Smooth muscle cell (in vitro differentiated cells): ENCODE results near the gene SURF2. TPM values are rescaled to one million over a fixed set of nuclear protein-coding genes. Genes with fewer than 3 reads are reported as not detected.
"Not testable (repeated sequence)": the region's sequence is repeated elsewhere in the genome, so short reads cannot be mapped to it uniquely, and the experiment has no call there.

Source experiments
- DNase-seq: peaks from one replicate; lab custom pipeline; 2025; ENCODE audit not compliant: unreplicated experiment; lab: John Stamatoyannopoulos, UW
- H2AFZ ChIP-seq: fragments of 200-600 bp; sonication (generic); 2 replicates; pipeline ENCODE4 v1.6.0; 2016; ENCODE audit warnings: antibody characterized with exemption, low read depth, mild to moderate bottlenecking
- H3F3A ChIP-seq: fragments of 200-600 bp; sonication (generic); 2 replicates; pipeline ENCODE4 v1.6.0; 2017; ENCODE audit warnings: antibody characterized with exemption, low read depth
- H3K27ac ChIP-seq: fragments of 200-600 bp; sonication (generic); 2 replicates; pipeline ENCODE4 v1.5.1; 2016; ENCODE audit warnings: low read depth, mild to moderate bottlenecking
- H3K27me3 ChIP-seq: fragments of 200-600 bp; sonication (generic); 2 replicates; pipeline ENCODE4 v1.6.1; 2016; ENCODE audit warnings: low read depth, mild to moderate bottlenecking
- H3K36me3 ChIP-seq: fragments of 200-600 bp; sonication (generic); 2 replicates; pipeline ENCODE4 v1.5.1; 2016; ENCODE audit warnings: low read depth
- H3K4me1 ChIP-seq: fragments of 200-600 bp; sonication (generic); 2 replicates; pipeline ENCODE4 v1.5.1; 2016; ENCODE audit warnings: low read depth
- H3K4me2 ChIP-seq: fragments of 200-600 bp; sonication (generic); 2 replicates; pipeline ENCODE4 v1.6.0; 2016; ENCODE audit warnings: mild to moderate bottlenecking
- H3K4me3 ChIP-seq: fragments of 200-600 bp; sonication (generic); 2 replicates; pipeline ENCODE4 v1.5.1; 2016; ENCODE audit warnings: mild to moderate bottlenecking
- H3K79me2 ChIP-seq: fragments of 200-600 bp; sonication (generic); 2 replicates; pipeline ENCODE4 v1.6.0; 2016; ENCODE audit warnings: low read depth, mild to moderate bottlenecking
- H3K9ac ChIP-seq: fragments of 200-600 bp; sonication (generic); 2 replicates; pipeline ENCODE4 v1.6.0; 2016; ENCODE audit warnings: low read depth
- H3K9me3 ChIP-seq: fragments of 200-600 bp; sonication (generic); replicated peaks from 2 replicates; pipeline ENCODE4 v1.5.1; 2016; ENCODE audit warnings: low read depth
- H4K20me1 ChIP-seq: fragments of 200-600 bp; sonication (generic); 2 replicates; pipeline ENCODE4 v1.6.0; 2016; ENCODE audit warnings: low read depth
- WGBS: methylation state at CpG from one replicate; pipeline ENCODE4 v1.1.7; 2016; ENCODE audit warnings: low lambda C conversion rate; 5-methylcytosine and 5-hydroxymethylcytosine counted together
- polyA plus RNA-seq: library from polyadenylated mRNA; unstranded; fragments of >200 nt; fragmentation: Nextera tagmentation; extraction: Ambion mirVana; gene quantifications from 2 replicates; pipeline ENCODE4 v1.2.1, GENCODE V29; 2016
- total RNA-seq: library from RNA; depleted of rRNA; stranded (reverse); fragments of >200 nt; gene quantifications from 2 replicates; pipeline ENCODE4 v1.2.3, GENCODE V29; 2014
- TF ChIP-seq, protein P1 (sequence below): fragments of 200-600 bp; sonication (generic); IDR thresholded peaks from 2 replicates; pipeline ENCODE4 v1.5.1; 2017; ENCODE audit warnings: borderline replicate concordance, mild to moderate bottlenecking, antibody characterized with exemption; ENCODE audit not compliant: insufficient read depth, poor library complexity, severe bottlenecking

Gene SURF2
- total and polyA plus RNA-seq, 2 experiments from 2014 or later: 11.4 to 21.4 TPM

DNA sequence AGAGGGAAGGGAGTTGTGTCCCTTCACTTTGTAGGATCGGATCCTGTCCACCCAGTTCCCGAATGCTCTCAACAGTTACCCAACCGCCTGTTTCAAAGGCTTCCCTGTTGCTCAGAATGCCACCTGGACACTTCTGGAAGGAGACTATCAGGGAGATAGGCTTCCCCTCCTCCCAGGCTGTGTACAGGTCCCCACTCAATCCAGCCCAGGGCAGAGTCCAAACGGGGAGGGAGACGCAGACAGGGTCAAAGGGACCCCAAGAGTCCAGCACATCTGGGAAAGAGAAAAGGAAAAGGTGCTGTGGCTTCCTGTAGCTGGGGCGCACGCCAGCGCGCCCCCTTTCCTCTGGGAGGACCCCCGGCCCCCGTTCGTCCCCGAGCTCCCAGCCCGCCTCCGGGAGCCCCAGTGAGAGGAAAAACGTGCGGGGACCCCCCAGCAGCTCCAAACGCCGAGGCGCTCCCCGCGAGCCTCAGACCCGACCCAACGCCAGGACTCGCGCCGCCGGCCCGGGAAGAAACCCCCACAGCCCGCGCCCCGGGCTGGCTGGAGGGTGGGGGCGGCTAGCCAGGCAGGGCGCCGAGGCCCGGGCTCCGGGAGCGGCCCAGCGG is 18.9 kb downstream of the SURF2 start:
- peaks cover 23% of the 10 kb centered on the region for H3K4me1 ChIP-seq
- no peaks in the 10 kb centered on the region for H3K36me3 ChIP-seq
- peaks cover 18% of the 10 kb centered on the region for H3F3A ChIP-seq
- peak overlapping the region; percentile 99 for H3K4me3 ChIP-seq
- TF ChIP-seq, protein P1, sequence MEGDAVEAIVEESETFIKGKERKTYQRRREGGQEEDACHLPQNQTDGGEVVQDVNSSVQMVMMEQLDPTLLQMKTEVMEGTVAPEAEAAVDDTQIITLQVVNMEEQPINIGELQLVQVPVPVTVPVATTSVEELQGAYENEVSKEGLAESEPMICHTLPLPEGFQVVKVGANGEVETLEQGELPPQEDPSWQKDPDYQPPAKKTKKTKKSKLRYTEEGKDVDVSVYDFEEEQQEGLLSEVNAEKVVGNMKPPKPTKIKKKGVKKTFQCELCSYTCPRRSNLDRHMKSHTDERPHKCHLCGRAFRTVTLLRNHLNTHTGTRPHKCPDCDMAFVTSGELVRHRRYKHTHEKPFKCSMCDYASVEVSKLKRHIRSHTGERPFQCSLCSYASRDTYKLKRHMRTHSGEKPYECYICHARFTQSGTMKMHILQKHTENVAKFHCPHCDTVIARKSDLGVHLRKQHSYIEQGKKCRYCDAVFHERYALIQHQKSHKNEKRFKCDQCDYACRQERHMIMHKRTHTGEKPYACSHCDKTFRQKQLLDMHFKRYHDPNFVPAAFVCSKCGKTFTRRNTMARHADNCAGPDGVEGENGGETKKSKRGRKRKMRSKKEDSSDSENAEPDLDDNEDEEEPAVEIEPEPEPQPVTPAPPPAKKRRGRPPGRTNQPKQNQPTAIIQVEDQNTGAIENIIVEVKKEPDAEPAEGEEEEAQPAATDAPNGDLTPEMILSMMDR: no peak
- peak overlapping the region; percentile 98 for H3K27ac ChIP-seq
- no peak for DNase-seq
- peak overlapping the region; percentile 90 for H3K4me2 ChIP-seq
- 3% methylated on average over 27 of the region's 39 CpGs for WGBS
- H3K9me3 ChIP-seq: no peaks in the 10 kb centered on the region
- H3K27me3 ChIP-seq: no peaks in the 10 kb centered on the region
- peaks cover 52% of the 10 kb centered on the region for H4K20me1 ChIP-seq
- peaks cover 56% of the 10 kb centered on the region for H3K79me2 ChIP-seq
- peak overlapping the region; percentile 100 for H3K9ac ChIP-seq
- no peak overlapping the region for H2AFZ ChIP-seq

DNA sequence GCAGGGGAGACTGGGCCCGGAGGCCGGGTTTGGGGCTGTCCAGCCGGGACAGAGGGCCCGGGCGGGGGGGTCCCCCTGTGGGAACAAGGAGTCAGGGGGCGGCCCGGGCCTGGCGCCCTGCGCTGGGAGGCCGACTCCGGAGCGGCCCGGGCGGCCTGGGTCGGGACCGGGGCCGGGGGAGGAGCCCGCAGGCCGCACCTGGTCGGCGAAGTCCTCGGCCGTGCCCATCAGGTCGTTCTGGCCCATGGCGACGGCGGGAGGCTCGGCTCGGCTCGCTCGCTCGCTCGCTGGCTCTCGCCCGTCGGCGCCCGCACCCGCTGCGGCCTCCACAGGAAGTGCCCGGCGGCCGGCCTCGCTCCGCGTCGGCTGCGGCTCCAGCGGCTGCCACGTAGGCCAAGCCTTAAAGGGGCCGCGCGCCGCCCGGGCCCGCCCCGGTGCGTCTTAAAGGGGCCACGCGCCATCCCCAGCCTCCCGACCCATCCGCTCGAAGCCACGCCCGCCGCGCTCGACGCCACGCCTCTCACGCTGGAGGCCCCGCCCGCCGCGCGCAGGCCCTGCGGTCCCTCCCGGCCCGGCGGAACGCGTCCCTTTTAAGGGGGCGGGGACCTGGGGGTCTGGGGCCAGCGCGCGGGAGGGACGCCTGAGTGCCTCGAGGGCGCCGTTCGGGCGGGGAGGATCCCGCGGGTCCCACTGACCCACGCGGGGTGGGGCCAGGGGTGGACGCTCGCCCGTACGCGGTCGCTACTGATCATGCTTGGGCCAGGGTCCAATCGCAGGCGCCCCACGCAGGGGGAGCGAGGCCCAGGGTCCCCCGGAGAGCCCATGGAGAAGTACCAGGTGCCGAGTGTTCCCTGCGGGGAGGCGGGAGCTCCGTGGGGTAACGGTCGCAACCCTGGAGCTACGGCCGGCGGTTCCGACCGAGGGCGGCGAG is 19.6 kb downstream of the SURF2 start, which contains the start of the genes STKLD1 and SURF4:
Gene STKLD1 (plus strand): TSS at position 643 of the 931 bp plus-strand sequence. CDS start 108 bp downstream, at position 751.
Gene SURF4 (minus strand): TSS at position 337 of the 931 bp plus-strand sequence. CDS start 91 bp downstream, at position 246.
- peaks cover 44% of the 10 kb centered on the region for H4K20me1 ChIP-seq
- H3K4me3 ChIP-seq: peak within 1 kb of the TSS; percentile 99
- peak within 1 kb of the TSS; percentile 100 for H3K9ac ChIP-seq
- DNase-seq: peak; percentile 83
- peak within 1 kb of the TSS; percentile 90 for H3K4me2 ChIP-seq
- H3K36me3 ChIP-seq: no peaks in the 10 kb centered on the region
- H3K27me3 ChIP-seq: no peaks in the 10 kb centered on the region
- no peaks in the 10 kb centered on the region for H3K9me3 ChIP-seq
- 8% methylated on average over 33 of the region's 120 CpGs for WGBS
- peak within 1 kb of the TSS; percentile 96 for H2AFZ ChIP-seq
- peaks cover 49% of the 10 kb centered on the region for H3K79me2 ChIP-seq
- TF ChIP-seq, protein P1: no peak
- H3F3A ChIP-seq: peaks cover 18% of the 10 kb centered on the region
- H3K27ac ChIP-seq: peak within 1 kb of the TSS; percentile 98
- peaks cover 23% of the 10 kb centered on the region for H3K4me1 ChIP-seq

DNA sequence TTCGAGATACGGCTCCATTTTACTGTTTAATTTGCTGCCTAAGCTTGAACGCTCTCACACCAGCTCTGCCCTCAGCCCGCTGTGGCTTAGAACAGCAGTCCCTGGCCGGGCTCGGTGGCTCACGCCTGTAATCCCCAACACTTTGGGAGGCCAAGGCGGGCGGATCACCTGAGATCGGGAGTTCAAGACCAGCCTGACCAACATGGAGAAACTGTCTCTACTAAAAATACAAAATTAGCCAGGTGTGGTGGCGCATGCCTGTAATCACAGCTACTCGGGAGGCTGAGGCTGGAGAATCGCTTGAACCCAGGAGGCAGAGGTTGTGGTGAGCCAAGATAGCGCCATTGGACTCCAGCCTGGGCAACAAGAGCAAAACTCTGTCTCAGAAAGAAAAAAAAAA is 20.9 kb downstream of the SURF2 start:
- not testable (repeated sequence) for H3K27me3 ChIP-seq, H3K27ac ChIP-seq, H3K9ac ChIP-seq, DNase-seq, H3K36me3 ChIP-seq, H3K4me3 ChIP-seq, H3K9me3 ChIP-seq, H2AFZ ChIP-seq
- Histone ChIP-seq H3K4me1 (peaks cover 15% of the 10 kb centered on the region), H3K4me2 (peak overlapping the region; percentile 90), H3K79me2 (peaks cover 36% of the 10 kb centered on the region), H3F3A (peaks cover 18% of the 10 kb centered on the region), H4K20me1 (peaks cover 32% of the 10 kb centered on the region)
- 96% methylated on average over 14 of the region's 14 CpGs for WGBS

DNA sequence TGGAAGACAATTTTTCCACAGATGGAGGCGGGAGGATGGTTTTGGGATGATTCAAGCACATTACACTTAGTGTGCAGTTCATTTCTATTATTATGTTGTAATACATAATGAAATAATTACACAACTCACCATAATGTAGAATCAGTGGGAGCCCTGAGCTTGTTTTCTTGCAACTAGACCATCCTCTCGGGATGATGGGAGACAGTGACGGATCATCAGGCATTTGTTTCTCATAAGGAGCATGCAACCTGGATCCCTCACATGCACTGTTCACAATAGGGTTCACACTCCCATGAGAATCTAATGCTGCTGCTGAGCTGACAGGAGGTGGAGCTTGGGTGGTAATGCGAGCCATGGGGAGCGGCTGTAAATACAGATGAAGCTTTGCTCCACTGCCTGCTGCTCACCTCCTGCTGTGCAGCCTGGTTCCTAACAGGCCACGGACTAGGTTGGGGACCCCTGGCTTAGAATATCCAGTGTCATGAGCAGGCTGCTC is 21.4 kb downstream of the SURF2 start:
- no peak overlapping the region for H2AFZ ChIP-seq
- H3K79me2 ChIP-seq: peaks cover 31% of the 10 kb centered on the region
- H3K4me2 ChIP-seq: no peak overlapping the region
- DNase-seq: no peak
- no peak overlapping the region for H3K4me3 ChIP-seq
- TF ChIP-seq, protein P1: no peak
- no peaks in the 10 kb centered on the region for H3K36me3 ChIP-seq
- H3K27ac ChIP-seq: no peak overlapping the region
- H3F3A ChIP-seq: peaks cover 17% of the 10 kb centered on the region
- no peaks in the 10 kb centered on the region for H3K9me3 ChIP-seq
- no peaks in the 10 kb centered on the region for H3K27me3 ChIP-seq
- H4K20me1 ChIP-seq: peaks cover 27% of the 10 kb centered on the region
- 67% methylated on average over 6 of the region's 6 CpGs for WGBS
- H3K4me1 ChIP-seq: peaks cover 15% of the 10 kb centered on the region
- no peak overlapping the region for H3K9ac ChIP-seq
